Lower leg skin (tissue), 4 donors: ENCODE measurements around the gene GABARAPL1. TPM values are rescaled to one million over a fixed set of nuclear protein-coding genes. Genes with fewer than 3 reads are reported as not detected.
"Not testable (repeated sequence)": the region's sequence is repeated elsewhere in the genome, so short reads cannot be mapped to it uniquely, and the experiment has no call there.

Experiments
- DNase-seq, 2 donors: peaks; one replicate each; pipeline ENCODE4 v3.0.0-alpha.2; 2019; ENCODE audit warnings: low spot score in 2 of 2
- H3K4me3 ChIP-seq: fragments of 200-600 bp; sonication (generic); 2 replicates; pipeline ENCODE4 v1.5.1; 2017; ENCODE audit warnings: mild to moderate bottlenecking, low read depth; ENCODE audit not compliant: poor library complexity, severe bottlenecking
- POLR2A ChIP-seq, 2 donors: fragments of 450-650 bp; IDR thresholded peaks; one replicate each; pipeline ENCODE4 v1.6.1; 2016 to 2017; ENCODE audit warnings: antibody characterized with exemption in 2 of 2, mild to moderate bottlenecking in 1 of 2, moderate library complexity in 1 of 2
- WGBS, 2 donors: methylation state at CpG; one replicate each; pipeline ENCODE4 v1.1.5; 2018; 5-methylcytosine and 5-hydroxymethylcytosine counted together
- intact Hi-C: fragments of 100-400 bp; cut with DNase I; formaldehyde crosslinking; loops from one replicate; pipeline ENCODE4 v1.15.0; 2023; ENCODE audit warnings: low total_unique reads
- total RNA-seq, 4 donors: library from RNA; depleted of rRNA; stranded (reverse); fragments of >200 nt; gene quantifications; one replicate each; pipeline ENCODE4 v1.1.0, GENCODE V29; 2016
- TF ChIP-seq, protein P1 (sequence below), 3 donors: fragments of 450-650 bp; IDR thresholded peaks; one replicate each; pipeline ENCODE4 v1.5.1; 2016; ENCODE audit warnings: antibody characterized with exemption in 3 of 3, mild to moderate bottlenecking in 3 of 3, moderate library complexity in 2 of 3

The GABARAPL1 gene
- total RNA-seq, 4 donors from 2014 or later, result 48.7 to 102 (median 86.8) TPM

GRCh38 chr12:10191865-10192264, 20.8 kb upstream of the GABARAPL1 start:
- H3K4me3 ChIP-seq, result no peak overlapping the region
- 14 to 16% methylated on average over 2 of the region's 2 CpGs for WGBS, 2 donors
- no peak for DNase-seq
- TF ChIP-seq POLR2A (IDR thresholded peaks at IDR 0.05), result no peak
- TF ChIP-seq, protein P1, sequence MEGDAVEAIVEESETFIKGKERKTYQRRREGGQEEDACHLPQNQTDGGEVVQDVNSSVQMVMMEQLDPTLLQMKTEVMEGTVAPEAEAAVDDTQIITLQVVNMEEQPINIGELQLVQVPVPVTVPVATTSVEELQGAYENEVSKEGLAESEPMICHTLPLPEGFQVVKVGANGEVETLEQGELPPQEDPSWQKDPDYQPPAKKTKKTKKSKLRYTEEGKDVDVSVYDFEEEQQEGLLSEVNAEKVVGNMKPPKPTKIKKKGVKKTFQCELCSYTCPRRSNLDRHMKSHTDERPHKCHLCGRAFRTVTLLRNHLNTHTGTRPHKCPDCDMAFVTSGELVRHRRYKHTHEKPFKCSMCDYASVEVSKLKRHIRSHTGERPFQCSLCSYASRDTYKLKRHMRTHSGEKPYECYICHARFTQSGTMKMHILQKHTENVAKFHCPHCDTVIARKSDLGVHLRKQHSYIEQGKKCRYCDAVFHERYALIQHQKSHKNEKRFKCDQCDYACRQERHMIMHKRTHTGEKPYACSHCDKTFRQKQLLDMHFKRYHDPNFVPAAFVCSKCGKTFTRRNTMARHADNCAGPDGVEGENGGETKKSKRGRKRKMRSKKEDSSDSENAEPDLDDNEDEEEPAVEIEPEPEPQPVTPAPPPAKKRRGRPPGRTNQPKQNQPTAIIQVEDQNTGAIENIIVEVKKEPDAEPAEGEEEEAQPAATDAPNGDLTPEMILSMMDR (IDR thresholded peaks at IDR 0.05), result no peak
- intact Hi-C loops, result no loop called here

DNA sequence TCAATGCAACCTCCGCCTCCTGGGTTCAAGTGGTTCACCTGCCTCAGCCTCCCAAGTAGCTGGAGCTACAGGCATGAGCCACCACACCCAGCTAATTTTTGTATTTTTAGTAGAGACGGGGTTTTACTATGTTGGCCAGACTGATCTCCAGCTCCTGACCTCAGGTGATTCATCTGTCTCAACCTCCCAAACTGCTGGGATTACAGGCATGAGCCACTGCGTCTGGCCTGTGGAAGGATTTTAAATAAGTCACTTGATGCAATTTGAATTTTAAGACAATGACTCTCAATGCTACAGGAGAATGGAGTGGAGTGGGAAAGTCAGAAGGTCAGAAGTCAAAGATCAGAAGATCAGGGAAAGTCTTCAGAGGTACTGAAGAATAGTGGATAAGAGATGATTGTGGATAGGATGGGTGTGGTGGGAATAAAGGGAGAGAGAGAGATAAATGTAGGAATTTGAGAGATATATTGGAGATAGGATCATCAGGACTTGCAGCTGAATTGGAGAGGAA, 18.5 kb upstream of the GABARAPL1 start:
- WGBS, 2 donors, result 92 to 93% methylated on average over 3 of the region's 3 CpGs
- no peak for DNase-seq
- H3K4me3 ChIP-seq, result no peak overlapping the region
- no peak for TF ChIP-seq POLR2A (IDR thresholded peaks at IDR 0.05)
- TF ChIP-seq, protein P1 (IDR thresholded peaks at IDR 0.05), result no peak
- intact Hi-C loops, result no loop called here

GRCh38 chr12:10196210-10196609, 16.5 kb upstream of the GABARAPL1 start:
- H3K4me3 ChIP-seq, result no peak overlapping the region
- TF ChIP-seq POLR2A (IDR thresholded peaks at IDR 0.05), result no peak
- TF ChIP-seq, protein P1 (IDR thresholded peaks at IDR 0.05), result no peak
- 77 to 88% methylated on average over 10 of the region's 10 CpGs for WGBS, 2 donors
- no peak for DNase-seq
- intact Hi-C loops, result no loop called here

DNA sequence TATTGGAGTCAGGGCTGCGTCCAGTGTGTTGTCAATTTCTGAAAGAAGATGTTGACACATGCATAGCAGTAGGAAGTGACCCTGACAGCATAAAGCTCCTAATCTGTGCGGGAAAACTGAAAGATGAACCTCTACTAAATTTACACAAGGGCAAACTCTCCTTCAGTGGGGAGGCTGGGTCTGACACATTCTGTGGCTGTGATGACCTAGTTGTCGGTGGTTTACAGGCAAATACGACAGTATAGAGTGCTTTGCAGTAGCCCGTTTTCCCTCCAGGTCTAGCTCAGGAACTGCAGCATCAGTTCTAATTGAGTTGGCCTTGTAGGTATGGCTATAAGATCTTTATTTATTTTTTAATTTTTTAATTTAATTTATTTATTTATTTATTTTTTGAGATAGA, 14.8 kb upstream of the GABARAPL1 start:
- no peak overlapping the region for H3K4me3 ChIP-seq
- intact Hi-C loops, result no loop called here
- no peak for TF ChIP-seq POLR2A (IDR thresholded peaks at IDR 0.05)
- TF ChIP-seq, protein P1 (IDR thresholded peaks at IDR 0.05), result no peak
- DNase-seq, result no peak
- WGBS, 2 donors, result 77 to 95% methylated on average over 5 of the region's 5 CpGs

DNA sequence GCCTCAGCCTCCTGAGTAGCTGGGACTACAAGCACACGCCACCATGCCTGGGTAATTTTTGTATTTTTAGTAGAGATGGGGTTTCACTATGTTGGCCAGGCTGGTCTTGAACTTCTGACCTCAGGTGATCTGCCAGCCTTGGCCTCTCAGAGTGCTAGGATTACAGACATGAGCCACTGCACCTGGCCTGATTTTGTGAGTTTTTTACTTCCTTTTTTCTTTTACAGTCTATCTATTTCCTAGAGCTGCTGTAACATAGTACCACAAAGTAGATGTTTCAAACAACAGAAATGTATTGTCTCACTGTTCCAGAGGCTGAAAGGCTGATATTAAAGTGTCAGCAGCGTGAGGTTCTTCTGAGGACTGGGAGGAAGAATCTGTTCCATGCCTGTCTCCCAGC, 8.2 kb upstream of the GABARAPL1 start:
- DNase-seq, H3K4me3 ChIP-seq, intact Hi-C loops: not testable (repeated sequence)
- 89 to 93% methylated on average over 2 of the region's 2 CpGs for WGBS, 2 donors

- WGBS, 2 donors, result 88% methylated on average over 3 of the region's 3 CpGs
- intact Hi-C loops, result no loop called here
Measured at GRCh38 chr12:10205220-10205807, 7.4 kb upstream of the GABARAPL1 start.

More at GRCh38 chr12:10205220-10205807, 7.4 kb upstream of the GABARAPL1 start:
- TF ChIP-seq, protein P1 (IDR thresholded peaks at IDR 0.05), result no peak
- TF ChIP-seq POLR2A (IDR thresholded peaks at IDR 0.05), result no peak
- no peak for DNase-seq
- no peak overlapping the region for H3K4me3 ChIP-seq
